H1 (cell line): ENCODE measurements around the gene COL6A1. TPM values are rescaled to one million over a fixed set of nuclear protein-coding genes. Genes with fewer than 3 reads are reported as not detected.

Experiments used
- CTCF ChIA-PET: fragments of 300-600 bp; sonication (Branson Sonifier 250); formaldehyde crosslinking; loops from one replicate; lab custom pipeline; 2021; ENCODE audit not compliant: partially characterized antibody; lab: Charles Lee
- POLR2A ChIA-PET: fragments of 300-600 bp; sonication (Branson Sonifier 250); formaldehyde crosslinking; loops from one replicate; lab custom pipeline; 2021; ENCODE audit warnings: inconsistent platforms; ENCODE audit not compliant: partially characterized antibody; lab: Charles Lee
- DNase-seq, 2 experiments: peaks; one replicate each; pipeline versions ENCODE4 v3.0.0 to v3.0.0-alpha.2; 2010 to 2022; ENCODE audit warnings: low spot score in 2 of 2, low read depth in 1 of 2, mixed read lengths in 1 of 2
- FAIRE-seq: peaks from 2 replicates; lab custom pipeline; 2011; peaks lifted over from hg19 to GRCh38; lab: Jason Lieb, UNC
- H2AFZ ChIP-seq: 2 replicates; pipeline ENCODE4 v1.8.1; 2012; ENCODE audit warnings: low read length, inconsistent platforms
- H2AK5ac ChIP-seq: 2 replicates; pipeline ENCODE4 v1.6.1; 2013; ENCODE audit warnings: low read depth, low read length
- H2BK120ac ChIP-seq: replicated peaks from 2 replicates; pipeline ENCODE3; 2013; ENCODE audit warnings: low read depth, low read length, inconsistent platforms
- H2BK12ac ChIP-seq: 2 replicates; pipeline ENCODE4 v1.6.1; 2013; ENCODE audit warnings: low read depth, low read length
- H2BK15ac ChIP-seq: 2 replicates; pipeline ENCODE4 v1.6.1; 2013; ENCODE audit warnings: low read length
- H2BK20ac ChIP-seq: 2 replicates; pipeline ENCODE4 v1.6.1; 2013; ENCODE audit warnings: low read length
- H2BK5ac ChIP-seq: 2 replicates; pipeline ENCODE4 v1.6.1; 2013; ENCODE audit warnings: low read depth, low read length
- H3K14ac ChIP-seq: 2 replicates; pipeline ENCODE4 v1.6.1; 2013; ENCODE audit warnings: inconsistent platforms; ENCODE audit not compliant: insufficient read length
- H3K18ac ChIP-seq: 2 replicates; pipeline ENCODE4 v1.6.1; 2013; ENCODE audit warnings: low read length; ENCODE audit errors: extremely low read depth
- H3K23ac ChIP-seq: 2 replicates; pipeline ENCODE4 v1.6.1; 2013; ENCODE audit warnings: inconsistent platforms; ENCODE audit not compliant: insufficient read length
- H3K23me2 ChIP-seq: 2 replicates; pipeline ENCODE4 v1.6.1; 2013; ENCODE audit warnings: low read depth, low read length
- H3K27ac ChIP-seq: 2 replicates; pipeline ENCODE4 v1.6.1; 2011; ENCODE audit warnings: low read depth, low read length, inconsistent platforms
- H3K27me3 ChIP-seq, 4 experiments: replicated peaks in 1 of 4; 1 replicate in 1 of 4; 2 replicates in 3 of 4; pipeline versions ENCODE4 v1.6.1 to v1.8.1; 2011 to 2013; ENCODE audit warnings: low read length in 3 of 4, mild to moderate bottlenecking in 3 of 4, inconsistent platforms in 2 of 4, mixed read lengths in 2 of 4, moderate library complexity in 1 of 4; ENCODE audit not compliant: control insufficient read depth in 3 of 4, insufficient read depth in 3 of 4; ENCODE audit errors: extremely low read depth in 1 of 4
- H3K36me3 ChIP-seq, 4 experiments: 2 replicates each; pipeline versions ENCODE4 v1.6.1 to v1.8.1; 2011 to 2013; ENCODE audit warnings: mild to moderate bottlenecking in 4 of 4, low read length in 3 of 4, moderate library complexity in 2 of 4, control low read depth in 1 of 4, inconsistent platforms in 1 of 4; ENCODE audit not compliant: insufficient read depth in 4 of 4, control insufficient read depth in 2 of 4
- H3K4ac ChIP-seq: replicated peaks from 2 replicates; pipeline ENCODE3; 2013; ENCODE audit warnings: low read length, low read depth, mixed read lengths, inconsistent platforms; ENCODE audit not compliant: insufficient read length
- H3K4me1 ChIP-seq, 4 experiments: replicated peaks in 1 of 4; 1 replicate in 1 of 4; 2 replicates in 3 of 4; pipeline versions ENCODE4 v1.6.1 to v1.8.1; 2011 to 2013; ENCODE audit warnings: low read length in 3 of 4, inconsistent platforms in 2 of 4, mixed read lengths in 1 of 4; ENCODE audit not compliant: insufficient read depth in 4 of 4, control insufficient read depth in 3 of 4
- H3K4me2 ChIP-seq, 2 experiments: 2 replicates each; pipeline versions ENCODE4 v1.6.1 to v1.8.1; 2011 to 2013; ENCODE audit warnings: low read depth in 2 of 2, low read length in 2 of 2, control low read depth in 1 of 2, inconsistent platforms in 1 of 2, mild to moderate bottlenecking in 1 of 2; ENCODE audit not compliant: insufficient read depth in 1 of 2
- H3K4me3 ChIP-seq, 4 experiments: fragments of 200-600, 300-600 bp in 1 of 4; sonication (generic), shearing (Covaris generic), sonication (Bioruptor Twin) in 1 of 4; 2 replicates each; pipeline versions ENCODE4 v1.5.1 to v1.8.1; 2011 to 2016; ENCODE audit warnings: low read length in 4 of 4, low read depth in 3 of 4, control low read depth in 2 of 4, inconsistent platforms in 2 of 4, mild to moderate bottlenecking in 2 of 4, mixed read lengths in 1 of 4, moderate library complexity in 1 of 4; ENCODE audit not compliant: insufficient read depth in 2 of 4; ENCODE audit errors: extremely low read depth in 1 of 4
- H3K56ac ChIP-seq: replicated peaks from 2 replicates; pipeline ENCODE3; 2013; ENCODE audit warnings: low read depth, mild to moderate bottlenecking, mixed read lengths, low read length, inconsistent platforms; ENCODE audit not compliant: insufficient read length
- H3K79me1 ChIP-seq: 2 replicates; pipeline ENCODE4 v1.6.1; 2013; ENCODE audit warnings: low read depth, low read length, control low read depth
- H3K79me2 ChIP-seq, 2 experiments: 2 replicates each; pipeline versions ENCODE4 v1.6.1 to v1.8.1; 2012 to 2013; ENCODE audit warnings: low read length in 2 of 2, mild to moderate bottlenecking in 2 of 2, inconsistent platforms in 1 of 2; ENCODE audit not compliant: insufficient read depth in 2 of 2, control insufficient read depth in 1 of 2
- H3K9ac ChIP-seq, 4 experiments: replicated peaks in 1 of 4; 1 replicate in 1 of 4; 2 replicates in 3 of 4; pipeline versions ENCODE4 v1.6.1 to v1.8.1; 2011 to 2013; ENCODE audit warnings: low read depth in 3 of 4, low read length in 3 of 4, control low read depth in 2 of 4, mild to moderate bottlenecking in 2 of 4, moderate library complexity in 2 of 4, inconsistent platforms in 1 of 4; ENCODE audit errors: extremely low read depth in 1 of 4
- H3K9me3 ChIP-seq, 2 experiments: 2 replicates each; pipeline versions ENCODE4 v1.6.1 to v1.8.1; 2012 to 2013; ENCODE audit warnings: mild to moderate bottlenecking in 2 of 2, moderate library complexity in 2 of 2, control low read depth in 1 of 2, inconsistent platforms in 1 of 2, low read depth in 1 of 2, low read length in 1 of 2, mixed read lengths in 1 of 2; ENCODE audit not compliant: insufficient read depth in 2 of 2
- H4K20me1 ChIP-seq, 2 experiments: replicated peaks in 1 of 2; 2 replicates each; pipeline versions ENCODE3 to v1.8.1; 2011 to 2013; ENCODE audit warnings: inconsistent platforms in 2 of 2, low read length in 2 of 2, mild to moderate bottlenecking in 1 of 2; ENCODE audit not compliant: insufficient read depth in 2 of 2, control insufficient read depth in 1 of 2
- H4K5ac ChIP-seq: 2 replicates; pipeline ENCODE4 v1.6.1; 2013; ENCODE audit warnings: low read length, low read depth, mixed read lengths, inconsistent platforms; ENCODE audit not compliant: insufficient read length
- H4K8ac ChIP-seq: 2 replicates; pipeline ENCODE4 v1.8.0; 2013; ENCODE audit warnings: mild to moderate bottlenecking, moderate library complexity, low read length, inconsistent platforms; ENCODE audit not compliant: insufficient read depth; ENCODE audit errors: extremely low read depth
- H4K91ac ChIP-seq: replicated peaks from 2 replicates; pipeline ENCODE3; 2013; ENCODE audit warnings: low read length, mixed read lengths, inconsistent platforms; ENCODE audit not compliant: insufficient read length
- TEAD4 ChIP-seq: IDR thresholded peaks from 2 replicates; pipeline ENCODE4 v1.6.1; 2012; ENCODE audit warnings: low read depth, low read length, inconsistent platforms, mixed read lengths
- WGBS, 2 experiments: shearing (Covaris generic) in 1 of 2; methylation state at CpG; one replicate each; pipeline versions ENCODE4 v1.1.6 to v1.1.7; 2013 to 2015; ENCODE audit warnings: low lambda C conversion rate in 2 of 2, mixed read lengths in 2 of 2, inconsistent platforms in 1 of 2, low coverage in 1 of 2, missing lambda C conversion rate in 1 of 2; ENCODE audit not compliant: insufficient replicate concordance in 2 of 2, insufficient coverage in 1 of 2, insufficient read length in 1 of 2; ENCODE audit errors: extremely low coverage in 1 of 2, missing lambda C conversion rate in 1 of 2; 5-methylcytosine and 5-hydroxymethylcytosine counted together
- polyA plus RNA-seq, 7 experiments: library from polyadenylated mRNA; depleted of rRNA in 3 of 7; stranded (reverse) in 5 of 7; unstranded in 2 of 7; fragments of >200 nt in 5 of 7; fragments of 200-250 nt in 2 of 7; gene quantifications; 1 replicate in 5 of 7; 2 replicates in 1 of 7; 4 replicates in 1 of 7; pipeline versions ENCODE4 v1.2.1 to v1.2.3, GENCODE V29; 2011 to 2013; ENCODE audit warnings: missing spikeins in 2 of 7, mixed read lengths in 2 of 7
- total RNA-seq: library from RNA; stranded (reverse); fragmentation: NEBNext Ultra II Directional; extraction: Animal tissue kit (Norgen Biotek cat#: 25700); gene quantifications from 2 replicates; pipeline ENCODE4 v1.2.1, GENCODE V29; 2021

Gene COL6A1
- total and polyA plus RNA-seq, 2 of the 8 experiments (the other 6 are each of a cell fraction or from before 2014, with no cell fraction given) = 100 to 115 TPM

- Histone ChIP-seq H3K23me2 (no peaks in the 10 kb centered on the region), H3K4me2 (no peak overlapping the region), H3K14ac (no peak overlapping the region), H4K8ac (no peak overlapping the region; the same call in 1 of the 2 replicates), H3K79me1 (no peaks in the 10 kb centered on the region), H2BK12ac (no peak overlapping the region), H2BK120ac (no peak overlapping the region), H3K56ac (no peak overlapping the region), H4K91ac (no peak overlapping the region), H3K27me3 (no peaks in the 10 kb centered on the region), H3K9me3 (peaks cover 36 to 46% of the 10 kb centered on the region in 2 experiments), H2AFZ (no peak overlapping the region), H3K79me2 (no peaks in the 10 kb centered on the region), H3K4ac (no peak overlapping the region), H3K27ac (no peak overlapping the region), H3K4me3 (no peak overlapping the region), H2BK20ac (no peak overlapping the region), H4K20me1 (no peaks in the 10 kb centered on the region), H3K4me1 (no peaks in the 10 kb centered on the region; a peak in 1 of 7 replicates), H4K5ac (no peak overlapping the region), H3K9ac (no peak overlapping the region), H3K36me3 (no peaks in the 10 kb centered on the region), H3K18ac (no peak overlapping the region), H2BK15ac (no peak overlapping the region), H2BK5ac (no peak overlapping the region), H2AK5ac (no peak overlapping the region), H3K23ac (no peak overlapping the region)
- FAIRE-seq (no peak), DNase-seq (no peak)
- POLR2A ChIA-PET = no interaction called here
- TF ChIP-seq TEAD4 = no peak
- CTCF ChIA-PET = interaction anchor here (1.2 to 1.6 kb wide), 2 partner anchors 14 to 184 kb away, joined by 3 to 4 read pairs; no protein-coding TSS in a partner anchor
- WGBS, 2 experiments = 74% methylated on average over 5 of the region's 5 CpGs; no CpG with 5 or more reads in 1 of the 2 experiments
Measured at GRCh38 chr21:45959182-45959581, 22.4 kb upstream of the COL6A1 start.
